Parathyroid adenoma (tissue), 2 donors: ENCODE measurements around the gene CSF2.
"Not testable (repeated sequence)": the region's sequence is repeated elsewhere in the genome, so short reads cannot be mapped to it uniquely, and the experiment has no call there.

ENCODE experiments used
- H2AFZ ChIP-seq: fragments of 300-600 bp; sonication (generic); one replicate; pipeline ENCODE4 v1.7.0; 2017; ENCODE audit warnings: antibody characterized with exemption, mild to moderate bottlenecking
- H3K27ac ChIP-seq: fragments of 300-600 bp; sonication (generic); one replicate; pipeline ENCODE4 v1.7.0; 2017
- H3K27me3 ChIP-seq: fragments of 300-600 bp; sonication (generic); one replicate; pipeline ENCODE4 v1.7.0; 2017; ENCODE audit warnings: low read length; ENCODE audit not compliant: control insufficient read depth, insufficient read depth
- H3K36me3 ChIP-seq: fragments of 300-600 bp; sonication (generic); one replicate; pipeline ENCODE4 v1.7.0; 2017; ENCODE audit warnings: low read length; ENCODE audit not compliant: control insufficient read depth, insufficient read depth
- H3K4me1 ChIP-seq: fragments of 300-600 bp; sonication (generic); one replicate; pipeline ENCODE4 v1.7.0; 2017; ENCODE audit warnings: control low read depth
- H3K4me2 ChIP-seq: fragments of 300-600 bp; sonication (generic); one replicate; pipeline ENCODE4 v1.7.0; 2017; ENCODE audit warnings: low read length
- H3K4me3 ChIP-seq: fragments of 300-600 bp; sonication (generic); one replicate; pipeline ENCODE4 v1.7.0; 2017; ENCODE audit warnings: low read depth, low read length
- H3K79me2 ChIP-seq: fragments of 300-600 bp; sonication (generic); one replicate; pipeline ENCODE4 v1.7.0; 2017; ENCODE audit warnings: control low read depth
- H3K9ac ChIP-seq: fragments of 300-600 bp; sonication (generic); one replicate; pipeline ENCODE4 v1.7.0; 2017; ENCODE audit warnings: mild to moderate bottlenecking
- H3K9me3 ChIP-seq: fragments of 300-600 bp; sonication (generic); one replicate; pipeline ENCODE4 v1.7.0; 2017; ENCODE audit warnings: low read length; ENCODE audit not compliant: control insufficient read depth
- CTCF ChIP-seq: fragments of 300-600 bp; sonication (generic); IDR thresholded peaks from one replicate; pipeline ENCODE4 v1.7.0; 2017; ENCODE audit warnings: antibody characterized with exemption, mild to moderate bottlenecking
- donor health status: primary hyperparathyroidism.

CSF2 gene

DNA sequence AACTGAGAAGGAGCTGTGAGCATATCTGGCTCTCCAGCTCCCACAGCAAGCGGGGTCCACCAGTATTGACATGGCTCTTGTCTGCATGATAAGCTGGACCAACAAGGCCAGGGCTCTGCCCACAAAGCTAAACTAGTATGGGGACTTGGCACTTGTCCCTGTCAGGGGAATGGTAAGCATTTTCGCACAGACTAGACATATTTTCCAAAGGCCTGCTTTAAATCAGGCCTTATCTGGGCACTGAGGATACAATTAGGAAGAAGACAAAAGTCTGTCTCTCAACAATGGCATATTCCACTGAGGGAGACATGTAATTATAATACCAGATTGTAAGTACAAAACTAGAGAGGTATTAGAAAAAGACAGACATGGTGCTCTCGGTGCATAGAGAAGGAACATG, 32.1 kb downstream of the CSF2 start:
- Histone ChIP-seq H3K27me3 (no peaks in the 10 kb centered on the region), H3K36me3 (no peaks in the 10 kb centered on the region), H3K79me2 (no peaks in the 10 kb centered on the region), H3K27ac (no peak overlapping the region), H3K4me1 (no peaks in the 10 kb centered on the region), H3K4me2 (no peak overlapping the region), H2AFZ (no peak overlapping the region), H3K4me3 (no peak overlapping the region), H3K9me3 (no peaks in the 10 kb centered on the region), H3K9ac (no peak overlapping the region)
- TF ChIP-seq CTCF, result no peak

DNA sequence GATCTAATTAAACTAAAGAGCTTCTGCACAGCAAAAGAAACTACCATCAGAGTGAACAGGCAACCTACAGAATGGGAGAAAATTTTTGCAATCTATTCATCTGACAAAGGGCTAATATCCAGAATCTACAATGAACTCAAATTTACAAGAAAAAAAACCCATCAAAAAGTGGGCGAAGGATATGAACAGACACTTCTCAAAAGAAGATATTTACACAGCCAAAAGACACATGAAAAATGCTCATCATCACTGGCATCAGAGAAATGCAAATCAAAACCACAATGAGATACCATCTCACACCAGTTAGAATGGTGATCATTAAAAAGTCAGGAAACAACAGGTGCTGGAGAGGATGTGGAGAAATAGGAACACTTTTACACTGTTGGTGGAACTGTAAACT, 34.9 kb downstream of the CSF2 start:
- not testable (repeated sequence) for H3K4me1 ChIP-seq, H3K27me3 ChIP-seq, H3K36me3 ChIP-seq

DNA sequence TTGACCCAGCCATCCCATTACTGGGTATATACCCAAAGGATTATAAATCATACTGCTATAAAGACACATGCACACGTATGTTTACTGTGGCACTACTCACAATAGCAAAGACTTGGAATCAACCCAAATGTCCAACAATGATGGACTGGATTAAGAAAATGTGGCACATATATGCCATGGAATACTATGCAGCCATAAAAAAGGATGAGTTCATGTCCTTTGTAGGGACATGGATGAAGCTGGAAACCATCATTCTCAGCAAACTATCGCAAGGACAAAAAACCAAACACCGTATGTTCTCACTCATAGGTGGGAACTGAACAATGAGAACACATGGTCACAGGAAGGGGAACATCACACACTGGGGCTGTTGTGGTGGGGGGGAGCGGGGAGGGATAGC, 35.4 kb downstream of the CSF2 start:
- not testable (repeated sequence) for H3K4me3 ChIP-seq, H3K27ac ChIP-seq, H3K9ac ChIP-seq, H2AFZ ChIP-seq, H3K79me2 ChIP-seq, H3K27me3 ChIP-seq, H3K4me1 ChIP-seq, H3K4me2 ChIP-seq, H3K9me3 ChIP-seq, H3K36me3 ChIP-seq

More for the DNA sequence above, 34.9 kb downstream of the CSF2 start:
- not testable (repeated sequence) for H3K9ac ChIP-seq, H3K79me2 ChIP-seq, H3K4me2 ChIP-seq, H3K4me3 ChIP-seq, H3K9me3 ChIP-seq, H2AFZ ChIP-seq, H3K27ac ChIP-seq

DNA sequence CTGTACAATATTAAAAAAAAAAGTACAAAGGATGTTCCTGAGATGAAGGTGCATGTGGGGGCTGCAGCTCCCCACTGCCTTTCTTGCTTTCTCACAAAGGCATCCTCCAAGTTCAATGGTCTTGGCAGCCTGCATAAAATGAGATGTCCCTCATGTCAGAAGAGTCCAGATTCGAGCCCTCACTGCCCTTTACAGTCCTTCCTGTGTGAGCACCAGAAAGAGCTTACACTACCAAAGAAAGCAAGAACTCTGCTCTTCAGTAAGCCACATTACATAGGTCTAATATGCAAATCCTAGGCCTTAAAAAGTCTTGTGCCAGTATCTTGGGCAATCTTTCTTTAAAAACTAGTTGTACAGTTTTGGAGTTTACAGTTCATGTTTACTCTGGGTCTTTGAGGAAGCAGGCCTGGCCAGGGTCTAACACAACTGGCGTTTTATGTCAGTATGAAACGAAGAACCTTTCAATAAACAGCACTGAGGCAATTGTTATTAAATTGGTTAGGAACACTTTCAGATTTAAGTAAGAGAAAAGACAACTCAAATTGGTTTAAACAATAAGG, 36.0 kb downstream of the CSF2 start:
- H2AFZ ChIP-seq, result no peak overlapping the region
- no peaks in the 10 kb centered on the region for H3K9me3 ChIP-seq
- no peaks in the 10 kb centered on the region for H3K4me1 ChIP-seq
- H3K4me3 ChIP-seq, result no peak overlapping the region
- H3K27me3 ChIP-seq, result no peaks in the 10 kb centered on the region
- no peaks in the 10 kb centered on the region for H3K36me3 ChIP-seq
- H3K4me2 ChIP-seq, result no peak overlapping the region
- TF ChIP-seq CTCF, result no peak
- H3K9ac ChIP-seq, result no peak overlapping the region
- no peaks in the 10 kb centered on the region for H3K79me2 ChIP-seq
- H3K27ac ChIP-seq, result no peak overlapping the region

GRCh38 chr5:132110195-132110594, 36.6 kb downstream of the CSF2 start:
- no peaks in the 10 kb centered on the region for H3K27me3 ChIP-seq
- no peaks in the 10 kb centered on the region for H3K36me3 ChIP-seq
- H3K9me3 ChIP-seq, result no peaks in the 10 kb centered on the region
- no peaks in the 10 kb centered on the region for H3K4me1 ChIP-seq
- TF ChIP-seq CTCF, result no peak
- H3K4me3 ChIP-seq, result no peak overlapping the region
- H3K9ac ChIP-seq, result no peak overlapping the region
- H2AFZ ChIP-seq, result no peak overlapping the region
- no peaks in the 10 kb centered on the region for H3K79me2 ChIP-seq
- H3K4me2 ChIP-seq, result no peak overlapping the region
- no peak overlapping the region for H3K27ac ChIP-seq

GRCh38 chr5:132110930-132111329, 37.3 kb downstream of the CSF2 start:
- Histone ChIP-seq H3K27ac (no peak overlapping the region), H3K79me2 (no peaks in the 10 kb centered on the region), H3K9me3 (no peaks in the 10 kb centered on the region), H3K27me3 (no peaks in the 10 kb centered on the region), H3K36me3 (no peaks in the 10 kb centered on the region), H3K9ac (no peak overlapping the region), H3K4me3 (no peak overlapping the region), H3K4me1 (no peaks in the 10 kb centered on the region), H3K4me2 (no peak overlapping the region), H2AFZ (no peak overlapping the region)
- no peak for TF ChIP-seq CTCF
